Tibial nerve (tissue), 4 donors: ENCODE results near the gene UPK1A. TPM values are rescaled to one million over a fixed set of nuclear protein-coding genes. Genes with fewer than 3 reads are reported as not detected.
A peak's percentile ranks its signal among the peaks of the same experiment; 100 is the strongest.
"Not testable (repeated sequence)": the region's sequence is repeated elsewhere in the genome, so short reads cannot be mapped to it uniquely, and the experiment has no call there.

Source experiments
- DNase-seq, 2 donors: peaks; one replicate each; pipeline ENCODE4 v3.0.0-alpha.2; 2019; ENCODE audit warnings: low spot score in 2 of 2
- H3K27ac ChIP-seq, 4 donors: fragments of 200-600 bp; sonication (generic) in 3 of 4; one replicate each; pipeline ENCODE4 v1.5.1; 2017 to 2019; ENCODE audit warnings: mild to moderate bottlenecking in 1 of 4
- H3K27me3 ChIP-seq, 2 donors: fragments of 200-600 bp; sonication (generic) in 1 of 2; one replicate each; pipeline versions ENCODE4 v1.5.1 to v1.6.0; 2017 to 2019
- H3K36me3 ChIP-seq, 3 donors: fragments of 200-600 bp; sonication (generic); one replicate each; pipeline ENCODE4 v1.5.1; 2018 to 2019
- H3K4me1 ChIP-seq, 4 donors: fragments of 200-600 bp; sonication (generic) in 3 of 4; one replicate each; pipeline ENCODE4 v1.5.1; 2017 to 2019
- H3K4me3 ChIP-seq, 4 donors: fragments of 200-600 bp; sonication (generic) in 3 of 4; one replicate each; pipeline ENCODE4 v1.5.1; 2017 to 2019; ENCODE audit warnings: mild to moderate bottlenecking in 1 of 4, moderate library complexity in 1 of 4
- H3K9me3 ChIP-seq, 4 donors: fragments of 200-600 bp; sonication (generic) in 3 of 4; one replicate each; pipeline ENCODE4 v1.5.1; 2017 to 2019
- CTCF ChIP-seq, 5 experiments: fragments of 200-600 bp in 3 of 5; fragments of 450-650 bp in 2 of 5; sonication (generic) in 3 of 5; IDR thresholded peaks; one replicate each; pipeline ENCODE4 v1.5.1; 2016 to 2019; ENCODE audit warnings: antibody characterized with exemption in 5 of 5, mild to moderate bottlenecking in 3 of 5, moderate library complexity in 2 of 5
- EP300 ChIP-seq, 2 donors: sonication (generic); formaldehyde crosslinking; IDR thresholded peaks; one replicate each; pipeline ENCODE4 v1.6.1; 2017; ENCODE audit warnings: antibody characterized with exemption in 2 of 2, mild to moderate bottlenecking in 1 of 2
- POLR2A ChIP-seq, 2 donors: fragments of 450-650 bp; IDR thresholded peaks; one replicate each; pipeline ENCODE4 v1.6.1; 2017; ENCODE audit warnings: antibody characterized with exemption in 2 of 2, mild to moderate bottlenecking in 2 of 2, moderate library complexity in 2 of 2
- WGBS, 2 donors: methylation state at CpG; one replicate each; pipeline ENCODE4 v1.1.5; 2018; 5-methylcytosine and 5-hydroxymethylcytosine counted together
- total RNA-seq, 4 donors: library from RNA; depleted of rRNA; stranded (reverse); fragments of >200 nt; gene quantifications; one replicate each; pipeline ENCODE4 v1.1.0, GENCODE V29; 2016

UPK1A gene
- total RNA-seq, 4 donors from 2014 or later = not detected

DNA sequence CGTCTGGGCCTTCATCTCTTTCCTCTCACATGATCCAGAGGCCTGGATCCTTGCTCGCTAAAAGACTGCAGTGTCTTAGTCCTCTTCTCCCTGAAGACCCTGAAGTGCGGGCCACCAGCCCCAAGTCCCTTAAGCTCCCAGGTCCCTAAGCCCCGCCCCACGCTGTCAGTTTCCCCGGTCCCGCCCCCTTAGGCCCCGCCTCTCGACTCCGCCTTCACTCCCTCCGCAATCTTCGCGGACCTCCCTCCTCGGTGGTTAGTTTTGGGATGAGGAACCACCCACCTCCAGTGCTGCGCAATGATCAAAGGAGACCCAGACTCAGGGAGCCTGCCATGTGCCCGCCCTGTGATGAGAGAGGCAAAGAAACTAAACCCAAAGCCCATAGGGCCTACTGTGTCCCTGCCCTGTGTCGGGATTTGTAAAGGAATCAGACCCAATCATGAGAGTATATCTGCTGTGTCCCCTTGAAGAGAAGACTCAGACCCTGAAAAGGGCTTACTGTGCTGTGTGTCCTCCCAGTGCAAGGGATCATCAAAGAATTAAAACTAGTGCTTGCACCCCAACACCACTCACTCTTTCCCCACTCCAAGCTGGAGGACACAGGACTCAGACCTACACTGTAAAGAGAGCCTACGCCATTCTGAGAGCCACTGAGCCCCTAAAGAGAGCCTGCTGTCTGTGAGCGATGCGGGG, 21.2 kb upstream of the UPK1A start:
- Histone ChIP-seq H3K9me3 (no peaks in the 10 kb centered on the region), H3K4me3 (peak overlapping the region; percentile 33 to 68 (median 68)), H3K27me3 (no peaks in the 10 kb centered on the region), H3K27ac (peak overlapping the region; percentile 45 to 82 (median 78)), H3K36me3 (peaks cover 0 to 5% (median 0%) of the 10 kb centered on the region in 3 donors), H3K4me1 (peaks cover 0 to 67% (median 17%) of the 10 kb centered on the region in 4 donors)
- WGBS, 2 donors = 11 to 19% methylated on average over 19 to 20 of the region's 20 CpGs
- TF ChIP-seq POLR2A (IDR thresholded peaks at IDR 0.05) (no peak), EP300 (IDR thresholded peaks at IDR 0.05) (no peak), CTCF (IDR thresholded peaks at IDR 0.05) (no peak)
- peak; percentile 74 to 90 for DNase-seq

- no peaks in the 10 kb centered on the region for H3K27me3 ChIP-seq
- TF ChIP-seq POLR2A (IDR thresholded peaks at IDR 0.05) = no peak
- no peak for TF ChIP-seq CTCF (IDR thresholded peaks at IDR 0.05)
- no peak for TF ChIP-seq EP300 (IDR thresholded peaks at IDR 0.05)
- peak overlapping the region in 2 of 4 donors; percentile 75 to 82 for H3K27ac ChIP-seq
- WGBS, 2 donors = 74 to 78% methylated on average over 7 of the region's 7 CpGs
- DNase-seq = no peak
- peaks cover 0 to 75% (median 17%) of the 10 kb centered on the region in 4 donors for H3K4me1 ChIP-seq
- H3K9me3 ChIP-seq = no peaks in the 10 kb centered on the region
- no peak overlapping the region for H3K4me3 ChIP-seq
- peaks cover 0 to 11% (median 0%) of the 10 kb centered on the region in 3 donors for H3K36me3 ChIP-seq
These were observed 20.4 kb upstream of the UPK1A start for GRCh38 chr19:35645680-35646511.

GRCh38 chr19:35648017-35648961, 18.0 kb upstream of the UPK1A start, which contains the start of gene COX6B1:
Gene COX6B1, plus strand, starts transcription at chr19:35648323. Its CDS starts 2,921 bp downstream, at chr19:35651244.
- Histone ChIP-seq H3K27me3 (no peaks in the 10 kb centered on the region), H3K27ac (peak within 1 kb of the TSS; percentile 80 to 93 (median 87)), H3K36me3 (peaks cover 0 to 35% (median 3%) of the 10 kb centered on the region in 3 donors), H3K4me3 (peak within 1 kb of the TSS; percentile 64 to 91 (median 77)), H3K4me1 (peaks cover 0 to 53% (median 11%) of the 10 kb centered on the region in 4 donors), H3K9me3 (no peaks in the 10 kb centered on the region)
- DNase-seq = peak; percentile 83 to 91
- TF ChIP-seq EP300 (IDR thresholded peaks at IDR 0.05) (peak in 1 of 2 donors; percentile 83), CTCF (IDR thresholded peaks at IDR 0.05) (no peak), POLR2A (IDR thresholded peaks at IDR 0.05) (peak in 1 of 2 donors; percentile 61)
- 1% methylated on average over 27 to 46 of the region's 46 CpGs for WGBS, 2 donors

GRCh38 chr19:35650581-35650980, 15.7 kb upstream of the UPK1A start:
- H3K27me3 ChIP-seq = no peaks in the 10 kb centered on the region
- WGBS, 2 donors = 73 to 76% methylated on average over 9 of the region's 9 CpGs
- TF ChIP-seq EP300 (IDR thresholded peaks at IDR 0.05) (no peak), CTCF (IDR thresholded peaks at IDR 0.05) (no peak), POLR2A (IDR thresholded peaks at IDR 0.05) (no peak)
- H3K4me3 ChIP-seq = no peak overlapping the region
- H3K4me1 ChIP-seq = peaks cover 0 to 37% (median 9%) of the 10 kb centered on the region in 4 donors
- H3K36me3 ChIP-seq = peaks cover 0 to 58% (median 17%) of the 10 kb centered on the region in 3 donors
- DNase-seq = no peak
- no peak overlapping the region for H3K27ac ChIP-seq
- no peaks in the 10 kb centered on the region for H3K9me3 ChIP-seq

GRCh38 chr19:35654828-35655227, 11.5 kb upstream of the UPK1A start:
- not testable (repeated sequence) for H3K9me3 ChIP-seq, H3K27ac ChIP-seq, DNase-seq, H3K4me3 ChIP-seq, H3K27me3 ChIP-seq
- Histone ChIP-seq H3K36me3 (peaks cover 0 to 98% (median 36%) of the 10 kb centered on the region in 3 donors), H3K4me1 (peaks cover 0 to 11% (median under 1%) of the 10 kb centered on the region in 4 donors)
- 96 to 97% methylated on average over 6 of the region's 6 CpGs for WGBS, 2 donors
